ENCODE data around the gene MGAT4A. TPM values are rescaled to one million over a fixed set of nuclear protein-coding genes. Genes with fewer than 3 reads are reported as not detected.

The MGAT4A gene
- total and polyA plus RNA-seq, 9 of the 15 experiments (the other 6 are each of a cell fraction or from before 2014, with no cell fraction given): 0.03 to 0.53 (median 0.18) TPM; not detected in 2

- no peak for TF ChIP-seq ATF2 (CRISPR knock-in tag; IDR thresholded peaks at IDR 0.05)
- no peak for TF ChIP-seq PHF20 (IDR thresholded peaks at IDR 0.05; ENCODE audit: partially characterized antibody)
- no peak for TF ChIP-seq HNRNPLL (IDR thresholded peaks at IDR 0.05; ENCODE audit: low read depth, low read length, poor library complexity, severe bottlenecking)
Observed at GRCh38 chr2:98737848-98738247, 6.9 kb upstream of the MGAT4A start (continued).

- Histone ChIP-seq H3K4me1 (replicated peaks in 1 of 2; ENCODE audit: control insufficient read depth in 2 of 2, insufficient read depth in 2 of 2, low read length in 2 of 2) (peaks cover 0 to 2% of the 10 kb centered on the region in 2 experiments; a peak in 2 of 5 replicates), H3K4me2 (ENCODE audit: insufficient read depth, low read length) (no peak overlapping the region), H3K27ac (ENCODE audit: extremely low read depth, low read depth, low read length) (no peak overlapping the region), H3K27me3 (ENCODE audit: control insufficient read depth in 2 of 2, insufficient read depth in 2 of 2, low read length in 2 of 2) (peaks cover 5 to 15% of the 10 kb centered on the region in 2 experiments; a peak in 4 of 5 replicates), H3K9ac (ENCODE audit: insufficient read depth in 1 of 2, low read depth in 2 of 2, low read length in 2 of 2) (no peak overlapping the region), H3K9me1 (ENCODE audit: control insufficient read depth, insufficient read depth, low read length) (no peaks in the 10 kb centered on the region), H4K20me1 (replicated peaks; ENCODE audit: control insufficient read depth, insufficient read depth, low read length) (no peaks in the 10 kb centered on the region), H3K4me3 (no peak overlapping the region), H2AFZ (ENCODE audit: low read depth, low read length) (no peak overlapping the region), H3K79me2 (ENCODE audit: control insufficient read depth, insufficient read depth, low read length) (no peaks in the 10 kb centered on the region), H3K36me3 (ENCODE audit: control insufficient read depth, insufficient read depth, low read length) (no peaks in the 10 kb centered on the region), H3K9me3 (replicated peaks; ENCODE audit: control insufficient read depth, insufficient read depth, low read depth, low read length) (no peaks in the 10 kb centered on the region)
- WGBS (ENCODE audit: insufficient coverage, low coverage, missing lambda C conversion rate): 0% methylated on average over 2 of the region's 2 CpGs
- BruUV-seq (replicated peaks): no TSS peak
- POLR2A ChIA-PET: interaction anchor here (0.6 kb wide), 1 partner anchor 9 kb away, joined by 3 read pairs; no protein-coding TSS in a partner anchor
- FAIRE-seq: no peak
- TF ChIP-seq PTBP1 (IDR thresholded peaks at IDR 0.05; ENCODE audit: low read depth, low read length) (no peak), MYNN (IDR thresholded peaks at IDR 0.05) (no peak), MYNN (CRISPR knock-in tag; IDR thresholded peaks at IDR 0.05) (no peak), TRIM24 (IDR thresholded peaks at IDR 0.05) (no peak), ZNF165 (CRISPR knock-in tag; IDR thresholded peaks at IDR 0.05; ENCODE audit: borderline replicate concordance) (no peak), NFATC3 (IDR thresholded peaks at IDR 0.05) (no peak), JUND (IDR thresholded peaks at IDR 0.05; ENCODE audit: borderline replicate concordance, low read depth, low read length) (0 out of 2 replicates have a peak, but pooled peaks have one; percentile 10), JUND (tag; IDR thresholded peaks at IDR 0.05; ENCODE audit: borderline replicate concordance, low read depth, low read length) (no peak; the same call in 2 of the 3 replicates), FOSL1 (tag; conservative IDR thresholded peaks at IDR 0.05) (peak; percentile 29; the same call in 1 of the 2 replicates), NCOA1 (IDR thresholded peaks at IDR 0.05; ENCODE audit: low read depth) (no peak)
- DNase-seq (ENCODE audit: extremely low read depth in 1 of 4, low spot score in 3 of 4): no peak
- no peak for ATAC-seq
- in situ Hi-C loops (cut with MboI): no loop called here
- CTCF ChIA-PET (ENCODE audit: low intra/inter-chr PET ratio): no interaction called here
- intact Hi-C loops (cut with micrococcal nuclease): no loop called here
Observed at GRCh38 chr2:98736464-98736889, 5.5 kb upstream of the MGAT4A start.

Measured in K562 (cell line).